MM.1S (cell line): ENCODE results near the gene HHIPL1.

ENCODE experiments used
- DNase-seq: peaks from one replicate; pipeline ENCODE4 v3.0.0-alpha.2; 2015
- H2AFZ ChIP-seq: fragments of 300-600 bp; sonication (generic); 2 replicates; pipeline ENCODE4 v1.6.0; 2016; ENCODE audit warnings: antibody characterized with exemption, low read length
- H3F3A ChIP-seq: fragments of 300-600 bp; sonication (generic); 2 replicates; pipeline ENCODE4 v1.6.1; 2016; ENCODE audit warnings: mild to moderate bottlenecking, antibody characterized with exemption, low read length, moderate library complexity, mixed read lengths; ENCODE audit not compliant: insufficient read depth
- H3K27ac ChIP-seq: fragments of 300-600 bp; sonication (generic); 2 replicates; pipeline ENCODE4 v1.5.1; 2016; ENCODE audit warnings: mild to moderate bottlenecking, low read length
- H3K27me3 ChIP-seq: fragments of 300-600 bp; sonication (generic); replicated peaks from 2 replicates; pipeline ENCODE4 v1.6.0; 2016; ENCODE audit warnings: low read length; ENCODE audit not compliant: insufficient read depth
- H3K36me3 ChIP-seq: fragments of 300-600 bp; sonication (generic); replicated peaks from 2 replicates; pipeline ENCODE4 v1.6.1; 2016; ENCODE audit warnings: mild to moderate bottlenecking, low read length, mixed read lengths; ENCODE audit not compliant: insufficient read depth
- H3K4me1 ChIP-seq: fragments of 300-600 bp; sonication (generic); 2 replicates; pipeline ENCODE4 v1.6.1; 2016; ENCODE audit warnings: low read length, mixed read lengths
- H3K4me2 ChIP-seq: fragments of 300-600 bp; sonication (generic); 2 replicates; pipeline ENCODE4 v1.6.0; 2016; ENCODE audit warnings: low read depth, low read length
- H3K4me3 ChIP-seq: fragments of 300-600 bp; sonication (generic); 2 replicates; pipeline ENCODE4 v1.5.1; 2016; ENCODE audit warnings: low read length, mixed read lengths
- H3K79me2 ChIP-seq: fragments of 300-600 bp; sonication (generic); 2 replicates; pipeline ENCODE4 v1.6.1; 2016; ENCODE audit warnings: mixed run types, low read length, mixed read lengths
- H3K9ac ChIP-seq: fragments of 300-600 bp; sonication (generic); 2 replicates; pipeline ENCODE4 v1.6.1; 2016; ENCODE audit warnings: low read length, mixed read lengths
- H3K9me2 ChIP-seq: fragments of 300-600 bp; sonication (generic); replicated peaks from 2 replicates; pipeline ENCODE4 v1.6.1; 2016; ENCODE audit warnings: mild to moderate bottlenecking, low read length, mixed read lengths; ENCODE audit not compliant: insufficient read depth
- H3K9me3 ChIP-seq: fragments of 300-600 bp; sonication (generic); replicated peaks from 2 replicates; pipeline ENCODE4 v1.6.1; 2016; ENCODE audit warnings: mild to moderate bottlenecking, low read length, mixed read lengths; ENCODE audit not compliant: insufficient read depth
- H4K20me1 ChIP-seq: fragments of 300-600 bp; sonication (generic); 2 replicates; pipeline ENCODE4 v1.6.1; 2016; ENCODE audit warnings: mild to moderate bottlenecking, low read length, moderate library complexity, mixed read lengths; ENCODE audit not compliant: insufficient read depth
- CTCF ChIP-seq: fragments of 300-600 bp; sonication (generic); IDR thresholded peaks from 2 replicates; pipeline ENCODE4 v1.5.1; 2016; ENCODE audit warnings: antibody characterized with exemption, low read length, mixed read lengths
- EZH2 ChIP-seq: fragments of 300-600 bp; sonication (generic); optimal IDR thresholded peaks from 2 replicates; pipeline ENCODE3; 2017; ENCODE audit warnings: low read depth, mild to moderate bottlenecking, antibody characterized with exemption, low read length, mixed read lengths
- EZH2phosphoT487 ChIP-seq: fragments of 300-600 bp; sonication (generic); IDR thresholded peaks from 2 replicates; pipeline ENCODE4 v1.6.1; 2018; ENCODE audit warnings: antibody characterized with exemption, low read length

The HHIPL1 gene

DNA sequence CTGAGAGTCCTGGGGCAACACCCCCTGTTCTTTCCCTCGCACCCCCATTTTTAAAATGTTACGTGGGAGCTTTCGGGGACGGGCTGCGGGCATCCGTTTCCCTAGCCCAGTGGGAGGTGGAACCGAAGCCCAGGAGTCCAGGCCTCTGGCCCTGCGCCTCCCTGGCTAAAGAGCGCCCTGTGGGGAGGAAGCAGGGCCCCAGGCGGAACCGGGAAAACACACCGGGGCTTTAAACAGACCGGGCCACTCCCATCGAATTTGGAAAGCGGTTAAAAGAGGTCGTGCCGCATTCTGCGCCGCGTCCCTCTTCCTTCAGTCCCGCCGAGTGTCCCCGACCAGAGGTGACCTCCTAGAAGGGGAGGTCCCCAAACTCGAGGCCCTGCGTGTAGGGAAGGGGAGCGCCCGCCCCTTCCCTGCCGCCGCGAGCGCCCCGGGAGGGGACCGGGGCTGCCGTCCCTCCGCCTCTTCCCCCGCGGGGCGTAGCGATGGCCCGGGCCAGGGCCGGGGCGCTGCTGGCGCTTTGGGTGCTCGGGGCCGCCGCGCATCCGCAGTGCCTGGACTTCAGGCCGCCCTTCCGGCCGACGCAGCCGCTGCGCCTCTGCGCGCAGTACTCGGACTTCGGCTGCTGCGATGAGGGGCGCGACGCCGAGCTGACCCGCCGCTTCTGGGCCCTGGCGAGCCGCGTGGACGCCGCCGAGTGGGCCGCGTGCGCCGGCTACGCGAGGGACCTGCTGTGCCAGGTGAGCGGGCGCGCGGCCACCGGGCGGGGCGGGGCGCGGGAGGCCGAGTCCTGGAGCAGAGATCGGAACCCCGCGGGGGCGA lies at the start of gene HHIPL1:
Gene HHIPL1 (plus strand): TSS at position 407 of the 822 bp plus-strand sequence. CDS start 79 bp downstream, at position 486.
- Histone ChIP-seq H3K36me3 (no peaks in the 10 kb centered on the region), H3K9me3 (no peaks in the 10 kb centered on the region), H3K27me3 (no peaks in the 10 kb centered on the region), H3F3A (no peaks in the 10 kb centered on the region), H3K9ac (no peak within 1 kb of the TSS), H3K9me2 (no peaks in the 10 kb centered on the region), H3K79me2 (no peaks in the 10 kb centered on the region), H3K27ac (no peak within 1 kb of the TSS), H3K4me2 (no peak within 1 kb of the TSS), H3K4me3 (no peak within 1 kb of the TSS), H3K4me1 (no peaks in the 10 kb centered on the region), H2AFZ (no peak within 1 kb of the TSS), H4K20me1 (no peaks in the 10 kb centered on the region)
- no peak for DNase-seq
- TF ChIP-seq EZH2phosphoT487 (no peak), CTCF (no peak), EZH2 (no peak)

GRCh38 chr14:99595524-99595923 lies 49.4 kb upstream of the HHIPL1 start:
- peak overlapping the region; percentile 81; the same call in 1 of the 2 replicates for H3K4me2 ChIP-seq
- H3K9ac ChIP-seq, result no peak overlapping the region; the same call in 1 of the 2 replicates
- DNase-seq, result no peak
- H3F3A ChIP-seq, result no peaks in the 10 kb centered on the region
- TF ChIP-seq EZH2phosphoT487 (no peak), EZH2 (no peak)
- no peaks in the 10 kb centered on the region for H3K4me1 ChIP-seq
- H3K27ac ChIP-seq, result peak overlapping the region; percentile 69; the same call in 1 of the 2 replicates
- no peak overlapping the region for H2AFZ ChIP-seq
- H3K9me2 ChIP-seq, result no peaks in the 10 kb centered on the region
- no peaks in the 10 kb centered on the region for H3K36me3 ChIP-seq
- peak overlapping the region; percentile 51; the same call in 1 of the 2 replicates for H3K4me3 ChIP-seq
- no peaks in the 10 kb centered on the region for H4K20me1 ChIP-seq
- no peaks in the 10 kb centered on the region for H3K27me3 ChIP-seq
- peaks cover 16% of the 10 kb centered on the region for H3K79me2 ChIP-seq
- no peaks in the 10 kb centered on the region for H3K9me3 ChIP-seq

- no peak for DNase-seq
- Histone ChIP-seq H3K27me3 (no peaks in the 10 kb centered on the region), H3K36me3 (no peaks in the 10 kb centered on the region), H3K27ac (no peak overlapping the region), H4K20me1 (no peaks in the 10 kb centered on the region), H3K79me2 (peaks cover 20% of the 10 kb centered on the region), H2AFZ (no peak overlapping the region), H3K4me1 (no peaks in the 10 kb centered on the region), H3K9me2 (no peaks in the 10 kb centered on the region), H3K9ac (no peak overlapping the region), H3K9me3 (no peaks in the 10 kb centered on the region), H3F3A (no peaks in the 10 kb centered on the region), H3K4me2 (no peak overlapping the region), H3K4me3 (no peak overlapping the region)
- TF ChIP-seq CTCF, result no peak
- no peak for TF ChIP-seq EZH2
- TF ChIP-seq EZH2phosphoT487, result no peak
Measured at GRCh38 chr14:99596071-99596627, 48.8 kb upstream of the HHIPL1 start.
